GM23338 (cell line): ENCODE measurements around the gene MTHFR. TPM values are rescaled to one million over a fixed set of nuclear protein-coding genes. Genes with fewer than 3 reads are reported as not detected.

Experiments
- ATAC-seq: fragments of 200-7000 bp; cut with Tn5 transposase; 3 replicates; pipeline ENCODE4 v1.9.1; 2020
- DNase-seq: peaks from one replicate; pipeline ENCODE4 v3.0.0-alpha.2; 2015; ENCODE audit warnings: low spot score
- H2AFZ ChIP-seq: fragments of 200-600 bp; sonication (generic); 2 replicates; pipeline ENCODE4 v1.8.0; 2016; ENCODE audit warnings: antibody characterized with exemption, mild to moderate bottlenecking, moderate library complexity
- H3F3A ChIP-seq: fragments of 200-600 bp; sonication (generic); replicated peaks from 2 replicates; pipeline ENCODE4 v1.8.0; 2017; ENCODE audit warnings: antibody characterized with exemption, mixed run types, low read depth
- H3K27ac ChIP-seq: fragments of 200-600 bp; sonication (generic); 2 replicates; pipeline ENCODE4 v1.6.1; 2016; ENCODE audit warnings: low read depth
- H3K27me3 ChIP-seq: fragments of 200-600 bp; sonication (generic); 2 replicates; pipeline ENCODE4 v1.8.0; 2016; ENCODE audit warnings: mild to moderate bottlenecking, mixed run types, moderate library complexity; ENCODE audit not compliant: insufficient read depth
- H3K36me3 ChIP-seq: fragments of 200-600 bp; sonication (generic); 2 replicates; pipeline ENCODE4 v1.8.0; 2016; ENCODE audit warnings: mild to moderate bottlenecking; ENCODE audit not compliant: insufficient read depth
- H3K4me1 ChIP-seq: fragments of 200-600 bp; sonication (generic); 2 replicates; pipeline ENCODE4 v1.8.0; 2016; ENCODE audit warnings: mild to moderate bottlenecking, moderate library complexity; ENCODE audit not compliant: insufficient read depth
- H3K4me2 ChIP-seq: fragments of 200-600 bp; sonication (generic); 2 replicates; pipeline ENCODE4 v1.7.1; 2017; ENCODE audit warnings: mixed run types
- H3K4me3 ChIP-seq: fragments of 200-600 bp; sonication (generic); 2 replicates; pipeline ENCODE4 v1.6.1; 2016; ENCODE audit warnings: mixed run types
- H3K79me2 ChIP-seq: fragments of 200-600 bp; sonication (generic); replicated peaks from 2 replicates; pipeline ENCODE4 v1.8.0; 2017; ENCODE audit warnings: mild to moderate bottlenecking; ENCODE audit not compliant: insufficient read depth
- H3K9me2 ChIP-seq: fragments of 200-600 bp; sonication (generic); 2 replicates; pipeline ENCODE4 v1.8.0; 2017; ENCODE audit not compliant: insufficient read depth
- H4K20me1 ChIP-seq: fragments of 200-600 bp; sonication (generic); replicated peaks from 2 replicates; pipeline ENCODE4 v1.8.0; 2017; ENCODE audit warnings: mild to moderate bottlenecking; ENCODE audit not compliant: insufficient read depth
- H3K27ac Mint-ChIP-seq: 2 replicates; pipeline ENCODE4 v1.8.0; 2020; ENCODE audit warnings: inconsistent platforms, mild to moderate bottlenecking, moderate library complexity, mixed read lengths
- H3K27me3 Mint-ChIP-seq: 3 replicates; pipeline ENCODE4 v1.8.0; 2022; ENCODE audit warnings: low read depth, mild to moderate bottlenecking, moderate library complexity, mixed read lengths, inconsistent platforms; ENCODE audit not compliant: insufficient read depth, poor library complexity
- H3K36me3 Mint-ChIP-seq: 3 replicates; pipeline ENCODE4 v1.8.0; 2021; ENCODE audit warnings: low read depth, mild to moderate bottlenecking, inconsistent platforms, moderate library complexity, mixed read lengths
- H3K4me1 Mint-ChIP-seq: 3 replicates; pipeline ENCODE4 v1.8.0; 2020; ENCODE audit warnings: mild to moderate bottlenecking, inconsistent platforms, mixed read lengths
- H3K4me3 Mint-ChIP-seq: 3 replicates; pipeline ENCODE4 v1.8.0; 2021; ENCODE audit warnings: moderate library complexity, mild to moderate bottlenecking, inconsistent platforms, mixed read lengths
- H3K9me3 Mint-ChIP-seq: 3 replicates; pipeline ENCODE4 v1.8.0; 2020; ENCODE audit warnings: moderate library complexity, mild to moderate bottlenecking, inconsistent platforms, mixed read lengths
- CREB1 ChIP-seq: fragments of 250-450 bp; sonication (Bioruptor Pico); IDR thresholded peaks from 2 replicates; pipeline ENCODE4 v1.5.0; 2020; ENCODE audit warnings: low read depth, mild to moderate bottlenecking, moderate library complexity
- EZH2 ChIP-seq: fragments of 200-600 bp; sonication (generic); IDR thresholded peaks from one replicate; pipeline ENCODE4 v1.8.0; 2017; ENCODE audit warnings: antibody characterized with exemption, mild to moderate bottlenecking, low read depth; ENCODE audit not compliant: unreplicated experiment
- JUNB ChIP-seq: IDR thresholded peaks from one replicate; pipeline ENCODE4 v1.6.1; 2016; ENCODE audit warnings: antibody characterized with exemption; ENCODE audit not compliant: unreplicated experiment
- NANOG ChIP-seq: IDR thresholded peaks from 2 replicates; pipeline ENCODE4 v1.6.1; 2016; ENCODE audit warnings: antibody characterized with exemption, borderline replicate concordance
- POLR2AphosphoS5 ChIP-seq: IDR thresholded peaks from 2 replicates; pipeline ENCODE4 v1.6.1; 2016; ENCODE audit warnings: antibody characterized with exemption, low read depth
- STAT1 ChIP-seq: IDR thresholded peaks from one replicate; pipeline ENCODE4 v1.6.1; 2016; ENCODE audit warnings: antibody characterized with exemption; ENCODE audit not compliant: unreplicated experiment
- ZNF114 ChIP-seq: fragments of 250-450 bp; sonication (Bioruptor Pico); IDR thresholded peaks from 2 replicates; pipeline ENCODE4 v1.5.0; 2020; ENCODE audit warnings: mild to moderate bottlenecking, moderate library complexity
- ZNF331 ChIP-seq: fragments of 250-450 bp; sonication (Bioruptor Pico); IDR thresholded peaks from 2 replicates; pipeline ENCODE4 v1.5.0; 2020; ENCODE audit warnings: low read depth, mild to moderate bottlenecking, moderate library complexity
- polyA plus RNA-seq: library from polyadenylated mRNA; unstranded; fragments of >200 nt; fragmentation: Nextera tagmentation; extraction: Ambion mirVana; gene quantifications from 2 replicates; pipeline ENCODE4 v1.2.1, GENCODE V29; 2016
- total RNA-seq: library from RNA; depleted of rRNA; stranded (reverse); fragments of >200 nt; shearing (Covaris generic); gene quantifications from 2 replicates; pipeline ENCODE4 v1.2.3, GENCODE V29; 2014
- TF ChIP-seq, protein P1 (sequence below): IDR thresholded peaks from 2 replicates; pipeline ENCODE4 v1.6.1; 2016; ENCODE audit warnings: antibody characterized with exemption
- TF ChIP-seq, protein P2 (sequence below), 2 experiments: fragments of 200-600 bp in 1 of 2; sonication (generic) in 1 of 2; conservative IDR thresholded peaks; 2 replicates each; pipeline versions ENCODE4 v1.5.1 to v1.6.1; 2016 to 2017; ENCODE audit warnings: antibody characterized with exemption in 2 of 2, low read depth in 2 of 2, mild to moderate bottlenecking in 2 of 2, moderate library complexity in 1 of 2
- TF ChIP-seq, protein P3 (sequence below): fragments of 250-450 bp; sonication (Bioruptor Pico); IDR thresholded peaks from 2 replicates; pipeline ENCODE4 v1.5.0; 2020; ENCODE audit warnings: mild to moderate bottlenecking, moderate library complexity
- TF ChIP-seq, protein P4 (sequence below): IDR thresholded peaks from one replicate; pipeline ENCODE4 v1.6.1; 2018; ENCODE audit warnings: antibody characterized with exemption; ENCODE audit not compliant: unreplicated experiment

Gene MTHFR
- total and polyA plus RNA-seq, 2 experiments from 2014 or later: 6.9 to 21.6 TPM

DNA sequence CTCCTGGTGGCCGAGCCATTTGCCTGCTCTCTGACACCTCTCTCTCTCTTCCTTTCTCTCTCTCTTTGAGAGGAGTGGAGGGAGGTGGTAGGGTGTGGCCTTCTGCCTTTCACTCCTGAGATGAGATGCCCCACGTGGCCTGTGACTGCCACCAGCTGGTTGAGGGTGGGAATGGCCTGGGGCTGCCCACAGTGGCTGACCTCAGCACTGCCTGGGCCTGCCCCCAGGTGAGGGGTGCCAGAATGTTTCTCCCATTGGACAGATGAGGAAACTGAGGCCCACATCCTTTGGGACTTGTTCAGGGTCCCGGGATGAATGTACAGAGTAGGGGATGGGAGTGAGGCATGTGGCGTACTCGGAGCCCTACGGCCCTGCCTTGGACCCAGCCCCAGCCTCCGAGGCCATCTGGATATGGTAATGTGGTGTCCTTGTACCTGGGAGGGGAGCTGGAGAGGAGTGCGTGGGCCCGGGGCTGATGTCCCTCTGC is 56.5 kb downstream of the MTHFR start:
- Histone ChIP-seq H3K9me2 (no peaks in the 10 kb centered on the region), H4K20me1 (no peaks in the 10 kb centered on the region), H3K4me3 (no peak overlapping the region), H3K4me2 (no peak overlapping the region), H3K79me2 (no peaks in the 10 kb centered on the region), H3F3A (peaks cover 7% of the 10 kb centered on the region; the same call in 1 of the 2 replicates), H3K4me1 (no peaks in the 10 kb centered on the region; the same call in 1 of the 2 replicates), H3K27ac (no peak overlapping the region), H3K36me3 (no peaks in the 10 kb centered on the region; the same call in 1 of the 2 replicates), H3K27me3 (no peaks in the 10 kb centered on the region), H2AFZ (no peak overlapping the region)
- TF ChIP-seq, protein P1, sequence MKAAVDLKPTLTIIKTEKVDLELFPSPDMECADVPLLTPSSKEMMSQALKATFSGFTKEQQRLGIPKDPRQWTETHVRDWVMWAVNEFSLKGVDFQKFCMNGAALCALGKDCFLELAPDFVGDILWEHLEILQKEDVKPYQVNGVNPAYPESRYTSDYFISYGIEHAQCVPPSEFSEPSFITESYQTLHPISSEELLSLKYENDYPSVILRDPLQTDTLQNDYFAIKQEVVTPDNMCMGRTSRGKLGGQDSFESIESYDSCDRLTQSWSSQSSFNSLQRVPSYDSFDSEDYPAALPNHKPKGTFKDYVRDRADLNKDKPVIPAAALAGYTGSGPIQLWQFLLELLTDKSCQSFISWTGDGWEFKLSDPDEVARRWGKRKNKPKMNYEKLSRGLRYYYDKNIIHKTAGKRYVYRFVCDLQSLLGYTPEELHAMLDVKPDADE: no peak
- TF ChIP-seq, protein P2, sequence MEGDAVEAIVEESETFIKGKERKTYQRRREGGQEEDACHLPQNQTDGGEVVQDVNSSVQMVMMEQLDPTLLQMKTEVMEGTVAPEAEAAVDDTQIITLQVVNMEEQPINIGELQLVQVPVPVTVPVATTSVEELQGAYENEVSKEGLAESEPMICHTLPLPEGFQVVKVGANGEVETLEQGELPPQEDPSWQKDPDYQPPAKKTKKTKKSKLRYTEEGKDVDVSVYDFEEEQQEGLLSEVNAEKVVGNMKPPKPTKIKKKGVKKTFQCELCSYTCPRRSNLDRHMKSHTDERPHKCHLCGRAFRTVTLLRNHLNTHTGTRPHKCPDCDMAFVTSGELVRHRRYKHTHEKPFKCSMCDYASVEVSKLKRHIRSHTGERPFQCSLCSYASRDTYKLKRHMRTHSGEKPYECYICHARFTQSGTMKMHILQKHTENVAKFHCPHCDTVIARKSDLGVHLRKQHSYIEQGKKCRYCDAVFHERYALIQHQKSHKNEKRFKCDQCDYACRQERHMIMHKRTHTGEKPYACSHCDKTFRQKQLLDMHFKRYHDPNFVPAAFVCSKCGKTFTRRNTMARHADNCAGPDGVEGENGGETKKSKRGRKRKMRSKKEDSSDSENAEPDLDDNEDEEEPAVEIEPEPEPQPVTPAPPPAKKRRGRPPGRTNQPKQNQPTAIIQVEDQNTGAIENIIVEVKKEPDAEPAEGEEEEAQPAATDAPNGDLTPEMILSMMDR (conservative IDR thresholded peaks at IDR 0.05; ENCODE audit: low read depth in 2 of 2): peak; percentile 63 to 85
- TF ChIP-seq CREB1 (CRISPR knock-in tag): 0 out of 2 replicates have a peak, but pooled peaks have one; percentile 22
- TF ChIP-seq EZH2: no peak
- TF ChIP-seq POLR2AphosphoS5: no peak
- no peak for TF ChIP-seq NANOG
- no peak for TF ChIP-seq ZNF114
- TF ChIP-seq, protein P3, sequence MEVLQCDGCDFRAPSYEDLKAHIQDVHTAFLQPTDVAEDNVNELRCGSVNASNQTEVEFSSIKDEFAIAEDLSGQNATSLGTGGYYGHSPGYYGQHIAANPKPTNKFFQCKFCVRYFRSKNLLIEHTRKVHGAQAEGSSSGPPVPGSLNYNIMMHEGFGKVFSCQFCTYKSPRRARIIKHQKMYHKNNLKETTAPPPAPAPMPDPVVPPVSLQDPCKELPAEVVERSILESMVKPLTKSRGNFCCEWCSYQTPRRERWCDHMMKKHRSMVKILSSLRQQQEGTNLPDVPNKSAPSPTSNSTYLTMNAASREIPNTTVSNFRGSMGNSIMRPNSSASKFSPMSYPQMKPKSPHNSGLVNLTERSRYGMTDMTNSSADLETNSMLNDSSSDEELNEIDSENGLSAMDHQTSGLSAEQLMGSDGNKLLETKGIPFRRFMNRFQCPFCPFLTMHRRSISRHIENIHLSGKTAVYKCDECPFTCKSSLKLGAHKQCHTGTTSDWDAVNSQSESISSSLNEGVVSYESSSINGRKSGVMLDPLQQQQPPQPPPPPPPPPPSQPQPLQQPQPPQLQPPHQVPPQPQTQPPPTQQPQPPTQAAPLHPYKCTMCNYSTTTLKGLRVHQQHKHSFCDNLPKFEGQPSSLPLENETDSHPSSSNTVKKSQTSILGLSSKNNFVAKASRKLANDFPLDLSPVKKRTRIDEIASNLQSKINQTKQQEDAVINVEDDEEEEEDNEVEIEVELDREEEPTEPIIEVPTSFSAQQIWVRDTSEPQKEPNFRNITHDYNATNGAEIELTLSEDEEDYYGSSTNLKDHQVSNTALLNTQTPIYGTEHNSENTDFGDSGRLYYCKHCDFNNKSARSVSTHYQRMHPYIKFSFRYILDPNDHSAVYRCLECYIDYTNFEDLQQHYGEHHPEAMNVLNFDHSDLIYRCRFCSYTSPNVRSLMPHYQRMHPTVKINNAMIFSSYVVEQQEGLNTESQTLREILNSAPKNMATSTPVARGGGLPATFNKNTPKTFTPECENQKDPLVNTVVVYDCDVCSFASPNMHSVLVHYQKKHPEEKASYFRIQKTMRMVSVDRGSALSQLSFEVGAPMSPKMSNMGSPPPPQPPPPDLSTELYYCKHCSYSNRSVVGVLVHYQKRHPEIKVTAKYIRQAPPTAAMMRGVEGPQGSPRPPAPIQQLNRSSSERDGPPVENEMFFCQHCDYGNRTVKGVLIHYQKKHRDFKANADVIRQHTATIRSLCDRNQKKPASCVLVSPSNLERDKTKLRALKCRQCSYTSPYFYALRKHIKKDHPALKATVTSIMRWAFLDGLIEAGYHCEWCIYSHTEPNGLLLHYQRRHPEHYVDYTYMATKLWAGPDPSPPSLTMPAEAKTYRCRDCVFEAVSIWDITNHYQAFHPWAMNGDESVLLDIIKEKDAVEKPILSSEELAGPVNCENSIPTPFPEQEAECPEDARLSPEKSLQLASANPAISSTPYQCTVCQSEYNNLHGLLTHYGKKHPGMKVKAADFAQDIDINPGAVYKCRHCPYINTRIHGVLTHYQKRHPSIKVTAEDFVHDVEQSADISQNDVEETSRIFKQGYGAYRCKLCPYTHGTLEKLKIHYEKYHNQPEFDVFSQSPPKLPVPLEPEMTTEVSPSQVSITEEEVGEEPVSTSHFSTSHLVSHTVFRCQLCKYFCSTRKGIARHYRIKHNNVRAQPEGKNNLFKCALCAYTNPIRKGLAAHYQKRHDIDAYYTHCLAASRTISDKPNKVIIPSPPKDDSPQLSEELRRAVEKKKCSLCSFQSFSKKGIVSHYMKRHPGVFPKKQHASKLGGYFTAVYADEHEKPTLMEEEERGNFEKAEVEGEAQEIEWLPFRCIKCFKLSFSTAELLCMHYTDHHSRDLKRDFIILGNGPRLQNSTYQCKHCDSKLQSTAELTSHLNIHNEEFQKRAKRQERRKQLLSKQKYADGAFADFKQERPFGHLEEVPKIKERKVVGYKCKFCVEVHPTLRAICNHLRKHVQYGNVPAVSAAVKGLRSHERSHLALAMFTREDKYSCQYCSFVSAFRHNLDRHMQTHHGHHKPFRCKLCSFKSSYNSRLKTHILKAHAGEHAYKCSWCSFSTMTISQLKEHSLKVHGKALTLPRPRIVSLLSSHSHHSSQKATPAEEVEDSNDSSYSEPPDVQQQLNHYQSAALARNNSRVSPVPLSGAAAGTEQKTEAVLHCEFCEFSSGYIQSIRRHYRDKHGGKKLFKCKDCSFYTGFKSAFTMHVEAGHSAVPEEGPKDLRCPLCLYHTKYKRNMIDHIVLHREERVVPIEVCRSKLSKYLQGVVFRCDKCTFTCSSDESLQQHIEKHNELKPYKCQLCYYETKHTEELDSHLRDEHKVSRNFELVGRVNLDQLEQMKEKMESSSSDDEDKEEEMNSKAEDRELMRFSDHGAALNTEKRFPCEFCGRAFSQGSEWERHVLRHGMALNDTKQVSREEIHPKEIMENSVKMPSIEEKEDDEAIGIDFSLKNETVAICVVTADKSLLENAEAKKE (CRISPR knock-in tag): no peak
- no peak for TF ChIP-seq STAT1
- TF ChIP-seq JUNB: no peak
- TF ChIP-seq, protein P4, sequence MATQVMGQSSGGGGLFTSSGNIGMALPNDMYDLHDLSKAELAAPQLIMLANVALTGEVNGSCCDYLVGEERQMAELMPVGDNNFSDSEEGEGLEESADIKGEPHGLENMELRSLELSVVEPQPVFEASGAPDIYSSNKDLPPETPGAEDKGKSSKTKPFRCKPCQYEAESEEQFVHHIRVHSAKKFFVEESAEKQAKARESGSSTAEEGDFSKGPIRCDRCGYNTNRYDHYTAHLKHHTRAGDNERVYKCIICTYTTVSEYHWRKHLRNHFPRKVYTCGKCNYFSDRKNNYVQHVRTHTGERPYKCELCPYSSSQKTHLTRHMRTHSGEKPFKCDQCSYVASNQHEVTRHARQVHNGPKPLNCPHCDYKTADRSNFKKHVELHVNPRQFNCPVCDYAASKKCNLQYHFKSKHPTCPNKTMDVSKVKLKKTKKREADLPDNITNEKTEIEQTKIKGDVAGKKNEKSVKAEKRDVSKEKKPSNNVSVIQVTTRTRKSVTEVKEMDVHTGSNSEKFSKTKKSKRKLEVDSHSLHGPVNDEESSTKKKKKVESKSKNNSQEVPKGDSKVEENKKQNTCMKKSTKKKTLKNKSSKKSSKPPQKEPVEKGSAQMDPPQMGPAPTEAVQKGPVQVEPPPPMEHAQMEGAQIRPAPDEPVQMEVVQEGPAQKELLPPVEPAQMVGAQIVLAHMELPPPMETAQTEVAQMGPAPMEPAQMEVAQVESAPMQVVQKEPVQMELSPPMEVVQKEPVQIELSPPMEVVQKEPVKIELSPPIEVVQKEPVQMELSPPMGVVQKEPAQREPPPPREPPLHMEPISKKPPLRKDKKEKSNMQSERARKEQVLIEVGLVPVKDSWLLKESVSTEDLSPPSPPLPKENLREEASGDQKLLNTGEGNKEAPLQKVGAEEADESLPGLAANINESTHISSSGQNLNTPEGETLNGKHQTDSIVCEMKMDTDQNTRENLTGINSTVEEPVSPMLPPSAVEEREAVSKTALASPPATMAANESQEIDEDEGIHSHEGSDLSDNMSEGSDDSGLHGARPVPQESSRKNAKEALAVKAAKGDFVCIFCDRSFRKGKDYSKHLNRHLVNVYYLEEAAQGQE: no peak
- TF ChIP-seq ZNF331 (CRISPR knock-in tag): no peak
- Mint-ChIP-seq H3K9me3 (no peaks in the 10 kb centered on the region), H3K27ac (no peak overlapping the region), H3K4me1 (peaks cover 25% of the 10 kb centered on the region), H3K36me3 (peaks cover 25% of the 10 kb centered on the region), H3K27me3 (peaks cover 19% of the 10 kb centered on the region), H3K4me3 (no peak overlapping the region)
- DNase-seq (peak; percentile 74), ATAC-seq (peak; percentile 89)
